Neuron (in vitro differentiated cells): Measurements from ENCODE around the gene PSENEN.

ENCODE experiments used
- H2AFZ ChIP-seq: one replicate; pipeline ENCODE4 v1.6.1; 2013; ENCODE audit warnings: low read depth, mild to moderate bottlenecking, inconsistent platforms, low read length, moderate library complexity
- H3K27me3 ChIP-seq: one replicate; pipeline ENCODE4 v1.6.1; 2013; ENCODE audit warnings: low read length; ENCODE audit not compliant: insufficient read depth
- H3K36me3 ChIP-seq: one replicate; pipeline ENCODE4 v1.6.1; 2013; ENCODE audit warnings: low read length; ENCODE audit not compliant: insufficient read depth
- H3K4me1 ChIP-seq: one replicate; pipeline ENCODE4 v1.6.1; 2013; ENCODE audit warnings: low read length; ENCODE audit not compliant: insufficient read depth
- H3K4me3 ChIP-seq: 2 replicates; pipeline ENCODE4 v1.5.1; 2013; ENCODE audit warnings: mild to moderate bottlenecking, low read length, moderate library complexity
- H3K9me3 ChIP-seq: one replicate; pipeline ENCODE4 v1.6.1; 2013; ENCODE audit warnings: low read length

PSENEN gene

GRCh38 chr19:35780717-35781116, 35.3 kb downstream of the PSENEN start:
- no peaks in the 10 kb centered on the region for H3K9me3 ChIP-seq
- H3K4me1 ChIP-seq = peaks cover 17% of the 10 kb centered on the region
- peaks cover 69% of the 10 kb centered on the region for H3K36me3 ChIP-seq
- no peak overlapping the region for H2AFZ ChIP-seq
- no peak overlapping the region for H3K4me3 ChIP-seq
- H3K27me3 ChIP-seq = no peaks in the 10 kb centered on the region

GRCh38 chr19:35781650-35782049, 36.2 kb downstream of the PSENEN start:
- Histone ChIP-seq H3K4me1 (peaks cover 10% of the 10 kb centered on the region), H3K4me3 (no peak overlapping the region), H2AFZ (no peak overlapping the region), H3K27me3 (no peaks in the 10 kb centered on the region), H3K36me3 (peaks cover 76% of the 10 kb centered on the region), H3K9me3 (no peaks in the 10 kb centered on the region)

- Histone ChIP-seq H2AFZ (no peak overlapping the region), H3K4me1 (peaks cover under 1% of the 10 kb centered on the region), H3K9me3 (no peaks in the 10 kb centered on the region), H3K4me3 (no peak overlapping the region), H3K36me3 (peaks cover 78% of the 10 kb centered on the region), H3K27me3 (no peaks in the 10 kb centered on the region)
Measured at GRCh38 chr19:35782589-35782988, 37.1 kb downstream of the PSENEN start.

GRCh38 chr19:35783469-35784434, 38.3 kb downstream of the PSENEN start:
- no peaks in the 10 kb centered on the region for H3K4me1 ChIP-seq
- H2AFZ ChIP-seq = no peak overlapping the region
- H3K27me3 ChIP-seq = no peaks in the 10 kb centered on the region
- no peak overlapping the region for H3K4me3 ChIP-seq
- peaks cover 66% of the 10 kb centered on the region for H3K36me3 ChIP-seq
- H3K9me3 ChIP-seq = no peaks in the 10 kb centered on the region

GRCh38 chr19:35784503-35785338, 39.3 kb downstream of the PSENEN start:
- H2AFZ ChIP-seq = no peak overlapping the region
- H3K4me1 ChIP-seq = no peaks in the 10 kb centered on the region
- H3K36me3 ChIP-seq = peaks cover 61% of the 10 kb centered on the region
- no peaks in the 10 kb centered on the region for H3K9me3 ChIP-seq
- no peak overlapping the region for H3K4me3 ChIP-seq
- H3K27me3 ChIP-seq = no peaks in the 10 kb centered on the region

GRCh38 chr19:35785339-35785627, 39.8 kb downstream of the PSENEN start:
- H2AFZ ChIP-seq = no peak overlapping the region
- no peaks in the 10 kb centered on the region for H3K4me1 ChIP-seq
- peaks cover 56% of the 10 kb centered on the region for H3K36me3 ChIP-seq
- H3K9me3 ChIP-seq = no peaks in the 10 kb centered on the region
- H3K4me3 ChIP-seq = no peak overlapping the region
- H3K27me3 ChIP-seq = no peaks in the 10 kb centered on the region

GRCh38 chr19:35786299-35787160, 41.1 kb downstream of the PSENEN start:
- Histone ChIP-seq H2AFZ (no peak overlapping the region), H3K9me3 (no peaks in the 10 kb centered on the region), H3K4me1 (no peaks in the 10 kb centered on the region), H3K4me3 (no peak overlapping the region), H3K27me3 (no peaks in the 10 kb centered on the region), H3K36me3 (peaks cover 45% of the 10 kb centered on the region)

- no peaks in the 10 kb centered on the region for H3K27me3 ChIP-seq
- no peaks in the 10 kb centered on the region for H3K9me3 ChIP-seq
- no peak overlapping the region for H3K4me3 ChIP-seq
- no peaks in the 10 kb centered on the region for H3K4me1 ChIP-seq
- no peak overlapping the region for H2AFZ ChIP-seq
- peaks cover 37% of the 10 kb centered on the region for H3K36me3 ChIP-seq
Measured at GRCh38 chr19:35787227-35787799, 41.9 kb downstream of the PSENEN start.

GRCh38 chr19:35788205-35788960, 42.9 kb downstream of the PSENEN start:
- Histone ChIP-seq H3K4me3 (no peak overlapping the region), H3K9me3 (no peaks in the 10 kb centered on the region), H3K4me1 (no peaks in the 10 kb centered on the region), H2AFZ (no peak overlapping the region), H3K36me3 (peaks cover 27% of the 10 kb centered on the region), H3K27me3 (no peaks in the 10 kb centered on the region)

- Histone ChIP-seq H3K27me3 (no peaks in the 10 kb centered on the region), H2AFZ (no peak overlapping the region), H3K4me1 (no peaks in the 10 kb centered on the region), H3K9me3 (no peaks in the 10 kb centered on the region), H3K36me3 (peaks cover 19% of the 10 kb centered on the region), H3K4me3 (no peak overlapping the region)
Measured at GRCh38 chr19:35789195-35789977, 43.9 kb downstream of the PSENEN start.

- H3K27me3 ChIP-seq = no peaks in the 10 kb centered on the region
- H2AFZ ChIP-seq = no peak overlapping the region
- no peaks in the 10 kb centered on the region for H3K4me1 ChIP-seq
- H3K36me3 ChIP-seq = peaks cover 12% of the 10 kb centered on the region
- H3K4me3 ChIP-seq = no peak overlapping the region
- H3K9me3 ChIP-seq = no peaks in the 10 kb centered on the region
Measured at GRCh38 chr19:35789978-35790944, 44.8 kb downstream of the PSENEN start.
